GM10248 (cell line): ENCODE data around the gene DYNC2H1.

Source experiments
- CTCF ChIA-PET: fragments of 300-600 bp; sonication (Branson Sonifier 250); formaldehyde crosslinking; extraction: SDS; loops from one replicate; lab custom pipeline; 2021; ENCODE audit warnings: antibody characterized with exemption; lab: Yijun Ruan, JAX
- POLR2A ChIA-PET: fragments of 350-650 bp; sonication (Branson Sonifier 250); formaldehyde crosslinking; extraction: SDS; loops from one replicate; lab custom pipeline; 2020; ENCODE audit warnings: antibody characterized with exemption; lab: Yijun Ruan, JAX
- DNase-seq: peaks from one replicate; pipeline ENCODE4 v3.0.0; 2012; ENCODE audit errors: extremely low spot score
- CTCF ChIP-seq: IDR thresholded peaks from 2 replicates; pipeline ENCODE4 v1.5.1; 2012; ENCODE audit warnings: mild to moderate bottlenecking, low read depth; ENCODE audit errors: extremely low read depth, missing control alignments, control extremely low read depth

The DYNC2H1 gene

GRCh38 chr11:103284260-103284659 lies 175.0 kb downstream of the DYNC2H1 start:
- DNase-seq = no peak
- TF ChIP-seq CTCF = no peak
- POLR2A ChIA-PET = no interaction called here
- CTCF ChIA-PET = no interaction called here

GRCh38 chr11:103294516-103294915 lies 185.3 kb downstream of the DYNC2H1 start:
- CTCF ChIA-PET = no interaction called here
- TF ChIP-seq CTCF = no peak
- POLR2A ChIA-PET = no interaction called here
- no peak for DNase-seq

GRCh38 chr11:103295704-103296103 lies 186.5 kb downstream of the DYNC2H1 start:
- POLR2A ChIA-PET = no interaction called here
- CTCF ChIA-PET = interaction anchor here (1.5 kb wide), 1 partner anchor 29 kb away, joined by 3 read pairs; no protein-coding TSS in a partner anchor
- DNase-seq = no peak
- TF ChIP-seq CTCF = no peak

- DNase-seq = no peak
- ChIA-PET CTCF (no interaction called here), POLR2A (no interaction called here)
- no peak for TF ChIP-seq CTCF
These were observed 188.7 kb downstream of the DYNC2H1 start for GRCh38 chr11:103297900-103298299.

GRCh38 chr11:103315248-103315647 lies 206.0 kb downstream of the DYNC2H1 start:
- no peak for TF ChIP-seq CTCF
- DNase-seq = no peak
- ChIA-PET POLR2A (no interaction called here), CTCF (interaction anchor here (1.3 to 2.2 kb wide), 2 partner anchors 9 to 12 kb away, joined by 5 to 6 read pairs; no protein-coding TSS in a partner anchor)

GRCh38 chr11:103317118-103317517 lies 207.9 kb downstream of the DYNC2H1 start:
- ChIA-PET CTCF (no interaction called here), POLR2A (no interaction called here)
- TF ChIP-seq CTCF = no peak
- DNase-seq = no peak

- DNase-seq = no peak
- ChIA-PET CTCF (no interaction called here), POLR2A (no interaction called here)
- TF ChIP-seq CTCF = no peak
These were observed 213.6 kb downstream of the DYNC2H1 start for GRCh38 chr11:103322821-103323220.
